VCaP (cell line): ENCODE results near the gene SLC8A1.
"Not testable (repeated sequence)": the region's sequence is repeated elsewhere in the genome, so short reads cannot be mapped to it uniquely, and the experiment has no call there.

Experiments used
- H3K27ac ChIP-seq: fragments of 450-650 bp; 2 replicates; pipeline ENCODE4 v1.5.1; 2017
- TF ChIP-seq, protein P1 (sequence below): fragments of 450-650 bp; conservative IDR thresholded peaks from 2 replicates; pipeline ENCODE4 v1.5.1; 2017; ENCODE audit warnings: mild to moderate bottlenecking, moderate library complexity

SLC8A1 gene

DNA sequence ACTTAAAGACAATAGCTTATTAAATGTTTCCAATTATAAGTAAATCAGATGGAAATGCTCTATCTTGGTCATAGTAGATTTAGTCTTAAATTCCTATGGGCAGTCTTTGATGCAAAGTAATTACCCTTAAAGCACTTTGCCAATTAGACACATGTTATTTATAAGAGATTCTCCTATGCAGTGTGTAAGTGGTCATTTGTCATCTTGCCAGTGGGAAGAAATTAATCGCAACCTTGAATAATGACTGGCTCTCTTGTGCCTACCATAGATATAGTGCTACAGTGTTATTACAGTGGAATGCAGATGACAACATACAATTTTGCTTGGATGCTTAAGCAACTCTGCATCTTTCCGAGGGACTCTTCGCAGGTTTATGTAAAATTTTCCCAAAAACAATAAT lies 361.8 kb downstream of the SLC8A1 start:
- no peak overlapping the region for H3K27ac ChIP-seq
- TF ChIP-seq, protein P1, sequence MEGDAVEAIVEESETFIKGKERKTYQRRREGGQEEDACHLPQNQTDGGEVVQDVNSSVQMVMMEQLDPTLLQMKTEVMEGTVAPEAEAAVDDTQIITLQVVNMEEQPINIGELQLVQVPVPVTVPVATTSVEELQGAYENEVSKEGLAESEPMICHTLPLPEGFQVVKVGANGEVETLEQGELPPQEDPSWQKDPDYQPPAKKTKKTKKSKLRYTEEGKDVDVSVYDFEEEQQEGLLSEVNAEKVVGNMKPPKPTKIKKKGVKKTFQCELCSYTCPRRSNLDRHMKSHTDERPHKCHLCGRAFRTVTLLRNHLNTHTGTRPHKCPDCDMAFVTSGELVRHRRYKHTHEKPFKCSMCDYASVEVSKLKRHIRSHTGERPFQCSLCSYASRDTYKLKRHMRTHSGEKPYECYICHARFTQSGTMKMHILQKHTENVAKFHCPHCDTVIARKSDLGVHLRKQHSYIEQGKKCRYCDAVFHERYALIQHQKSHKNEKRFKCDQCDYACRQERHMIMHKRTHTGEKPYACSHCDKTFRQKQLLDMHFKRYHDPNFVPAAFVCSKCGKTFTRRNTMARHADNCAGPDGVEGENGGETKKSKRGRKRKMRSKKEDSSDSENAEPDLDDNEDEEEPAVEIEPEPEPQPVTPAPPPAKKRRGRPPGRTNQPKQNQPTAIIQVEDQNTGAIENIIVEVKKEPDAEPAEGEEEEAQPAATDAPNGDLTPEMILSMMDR: no peak

DNA sequence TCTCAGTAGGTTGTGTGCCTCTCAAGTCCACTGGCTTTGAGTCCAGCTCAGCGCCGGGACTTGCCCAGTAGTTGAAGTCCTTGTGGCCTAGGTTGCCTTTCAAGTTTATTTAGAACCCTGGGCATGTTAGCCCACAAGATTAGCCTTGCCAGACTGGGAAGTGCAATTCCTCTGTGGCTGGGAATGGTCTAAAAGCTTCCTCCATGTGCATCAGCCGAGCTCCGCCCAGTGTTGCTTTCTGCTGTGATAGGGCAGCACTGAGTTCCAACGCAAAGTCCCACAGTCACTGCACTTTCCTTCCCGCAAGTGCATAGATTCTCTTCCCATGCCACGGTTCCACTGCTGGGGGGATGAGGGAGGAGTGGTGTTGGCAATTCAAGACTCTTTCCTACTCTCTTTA lies 364.0 kb downstream of the SLC8A1 start:
- TF ChIP-seq, protein P1: no peak
- no peak overlapping the region for H3K27ac ChIP-seq

DNA sequence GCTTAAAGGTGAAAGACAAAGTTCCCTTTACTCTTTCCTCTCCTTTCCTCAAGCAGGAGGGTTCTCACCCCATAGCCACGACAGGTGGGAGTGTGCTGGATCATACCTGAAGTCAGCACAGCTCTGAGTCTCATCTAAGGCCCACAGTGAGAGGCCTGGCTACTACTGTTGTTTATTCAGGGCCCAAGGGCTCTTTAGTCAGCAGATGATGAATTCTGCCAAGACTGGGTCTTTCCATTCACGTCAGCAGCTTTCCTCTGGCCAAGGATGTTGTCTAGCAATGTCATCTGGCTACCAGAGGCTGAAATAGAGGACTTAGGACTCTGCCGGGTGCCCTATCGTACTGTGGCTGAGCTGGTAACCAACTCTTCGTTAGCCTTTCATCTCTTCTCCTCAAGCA lies 364.5 kb downstream of the SLC8A1 start:
- TF ChIP-seq, protein P1: no peak
- H3K27ac ChIP-seq: no peak overlapping the region

DNA sequence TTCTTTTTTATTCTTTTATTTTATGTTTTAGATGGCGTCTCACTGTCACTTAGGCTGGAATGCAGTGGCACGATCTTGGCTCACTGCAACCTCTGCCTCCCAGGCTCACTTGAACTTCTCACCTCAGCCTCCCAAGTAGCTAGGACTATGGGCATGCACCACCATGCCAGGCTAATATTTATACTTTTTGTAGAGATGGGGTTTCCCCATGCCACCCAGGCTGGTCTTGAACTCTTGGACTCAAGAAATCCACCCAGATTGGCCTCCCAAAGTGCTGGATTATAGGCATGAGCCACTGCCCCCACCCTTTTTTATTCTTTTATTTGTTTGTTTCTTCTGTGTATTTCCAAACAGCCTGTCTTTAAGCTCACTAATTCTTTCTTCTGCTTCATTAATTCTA lies 366.1 kb downstream of the SLC8A1 start:
- TF ChIP-seq, protein P1: no peak

DNA sequence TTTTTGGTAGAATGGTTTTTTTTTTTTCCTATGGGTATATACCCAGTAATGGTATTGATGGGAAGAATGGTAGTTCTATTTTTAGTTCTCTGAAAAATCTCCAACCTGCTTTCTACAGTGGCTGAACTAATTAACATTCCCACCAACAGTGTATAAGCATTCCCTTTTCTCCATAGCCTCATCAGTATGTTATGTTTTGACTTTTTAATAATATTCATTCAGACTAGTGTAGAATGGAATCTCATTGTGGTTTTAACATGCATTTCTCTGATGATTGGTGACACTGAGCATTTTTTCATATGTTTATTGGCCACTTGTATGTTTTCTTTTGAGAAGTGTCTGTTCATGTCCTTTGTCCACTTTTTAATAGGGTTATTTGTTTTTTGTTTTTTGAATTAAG lies 378.6 kb downstream of the SLC8A1 start:
- not testable (repeated sequence) for H3K27ac ChIP-seq

More for the DNA sequence above, 366.1 kb downstream of the SLC8A1 start:
- no peak overlapping the region for H3K27ac ChIP-seq

DNA sequence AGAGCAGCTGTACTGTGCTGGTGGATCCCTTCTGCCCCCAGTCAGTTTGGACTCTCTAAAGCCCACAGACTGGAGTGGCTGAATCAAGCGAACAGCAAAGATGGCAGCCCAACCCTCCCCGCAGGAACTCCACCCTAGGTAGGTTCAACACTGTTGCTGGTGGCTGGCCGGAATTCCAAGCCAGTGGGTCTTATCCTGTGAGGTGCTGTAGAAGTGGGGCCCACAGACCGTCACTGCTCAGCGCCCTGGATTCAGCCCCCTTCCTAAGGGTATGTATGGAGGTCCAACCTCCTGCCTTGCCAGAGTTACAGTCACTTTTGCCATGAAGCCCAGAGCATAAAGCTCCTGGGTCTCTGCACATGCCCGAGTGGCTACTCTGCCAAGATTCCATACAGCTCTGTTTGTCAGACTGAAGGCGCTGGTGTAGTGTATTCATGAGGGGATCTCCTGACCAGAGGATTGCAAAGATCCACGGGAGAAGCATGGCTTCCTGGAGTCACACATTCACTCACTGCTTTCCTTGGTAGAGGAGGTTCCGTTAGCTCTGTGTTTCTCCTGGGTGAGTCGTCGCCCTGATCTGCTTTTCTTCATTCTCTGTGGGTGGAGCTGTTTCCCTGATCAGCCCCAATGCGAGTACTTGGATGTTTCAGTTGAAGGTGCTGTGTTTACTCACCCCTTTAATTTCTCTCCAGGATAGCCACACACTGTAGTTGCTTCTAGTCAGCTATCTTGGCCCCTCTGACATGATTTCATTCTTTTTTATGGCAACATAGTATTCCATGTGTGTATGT lies 379.3 kb downstream of the SLC8A1 start:
- no peak overlapping the region for H3K27ac ChIP-seq
- TF ChIP-seq, protein P1: no peak

DNA sequence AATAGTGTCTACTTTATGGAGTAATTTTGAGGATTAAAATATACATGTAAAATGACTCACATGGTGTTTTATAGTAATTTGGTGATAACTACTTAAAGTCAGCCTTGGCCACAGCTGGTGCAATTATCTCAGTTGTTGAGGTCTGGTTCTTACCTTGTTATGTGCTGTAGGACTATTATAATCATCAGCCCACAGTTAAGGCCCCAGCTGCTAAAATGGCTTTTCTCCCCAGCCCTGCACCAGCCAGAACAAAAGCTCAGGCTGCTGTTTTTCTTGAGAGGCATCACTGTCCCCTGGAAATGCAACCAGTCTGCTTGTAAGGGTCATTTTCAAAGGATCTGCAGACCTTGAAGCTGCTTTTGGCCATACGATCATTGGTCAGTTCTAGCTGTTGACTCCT lies 389.5 kb downstream of the SLC8A1 start:
- no peak overlapping the region for H3K27ac ChIP-seq
- TF ChIP-seq, protein P1: no peak

DNA sequence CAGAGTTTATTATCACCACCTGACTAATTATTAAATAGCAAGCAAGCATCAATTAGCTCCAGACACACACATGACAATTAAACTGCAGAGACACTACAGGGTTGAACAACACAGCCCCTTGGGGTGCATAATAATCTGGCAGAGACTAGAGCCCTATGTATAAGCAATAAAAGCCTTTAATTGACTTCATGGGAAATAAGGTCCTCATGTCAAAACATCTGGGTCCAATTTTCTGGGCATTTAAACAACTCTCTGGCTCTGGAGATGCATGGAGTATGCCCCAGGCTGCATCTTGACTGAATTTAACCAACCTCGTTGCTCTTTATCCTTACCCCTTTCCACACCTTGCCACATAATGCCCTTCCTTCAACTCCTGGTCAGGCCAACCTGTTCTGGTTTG lies 402.1 kb downstream of the SLC8A1 start:
- H3K27ac ChIP-seq: no peak overlapping the region
- TF ChIP-seq, protein P1: no peak
